Activated CD4-positive, CD25-positive, alpha-beta regulatory T cell treated with anti-CD3 and anti-CD28 coated beads, Interleukin-2, amount 50 U/mL, for 72 hours (primary cell): Measurements from ENCODE around the gene ZMIZ1.

Experiments used
- DNase-seq: peaks from one replicate; pipeline ENCODE4 v3.0.0; 2021

Gene ZMIZ1

GRCh38 chr10:79254333-79255006, 185.7 kb downstream of the ZMIZ1 start:
- DNase-seq = no peak

- DNase-seq = no peak
Measured at GRCh38 chr10:79255007-79255507, 186.3 kb downstream of the ZMIZ1 start.

- DNase-seq = no peak
Measured at GRCh38 chr10:79256264-79256806, 187.6 kb downstream of the ZMIZ1 start.

GRCh38 chr10:79258894-79259293, 190.1 kb downstream of the ZMIZ1 start:
- no peak for DNase-seq

- no peak for DNase-seq
Measured at GRCh38 chr10:79259834-79260233, 191.1 kb downstream of the ZMIZ1 start.

- DNase-seq = no peak
Measured at GRCh38 chr10:79260811-79261740, 192.3 kb downstream of the ZMIZ1 start.

GRCh38 chr10:79262131-79262530, 193.4 kb downstream of the ZMIZ1 start:
- DNase-seq = no peak

- DNase-seq = no peak
Measured at GRCh38 chr10:79262959-79263746, 194.4 kb downstream of the ZMIZ1 start.

GRCh38 chr10:79263939-79264338, 195.2 kb downstream of the ZMIZ1 start:
- no peak for DNase-seq

GRCh38 chr10:79264942-79265341, 196.2 kb downstream of the ZMIZ1 start:
- no peak for DNase-seq

GRCh38 chr10:79266084-79266483, 197.3 kb downstream of the ZMIZ1 start:
- no peak for DNase-seq

- no peak for DNase-seq
Measured at GRCh38 chr10:79266543-79267312, 198.0 kb downstream of the ZMIZ1 start.

GRCh38 chr10:79267499-79267898, 198.7 kb downstream of the ZMIZ1 start:
- DNase-seq = no peak

GRCh38 chr10:79268161-79268601, 199.4 kb downstream of the ZMIZ1 start:
- DNase-seq = no peak

- DNase-seq = no peak
Measured at GRCh38 chr10:79268742-79269141, 200.0 kb downstream of the ZMIZ1 start.

GRCh38 chr10:79269443-79269842, 200.7 kb downstream of the ZMIZ1 start:
- DNase-seq = no peak

- no peak for DNase-seq
Measured at GRCh38 chr10:79269969-79270368, 201.2 kb downstream of the ZMIZ1 start.

- no peak for DNase-seq
Measured at GRCh38 chr10:79270466-79271246, 201.9 kb downstream of the ZMIZ1 start.

GRCh38 chr10:79272353-79272752, 203.6 kb downstream of the ZMIZ1 start:
- no peak for DNase-seq

- DNase-seq = no peak
Measured at GRCh38 chr10:79273604-79274003, 204.8 kb downstream of the ZMIZ1 start.
